ENCODE measurements around the gene PRR16.

DNA sequence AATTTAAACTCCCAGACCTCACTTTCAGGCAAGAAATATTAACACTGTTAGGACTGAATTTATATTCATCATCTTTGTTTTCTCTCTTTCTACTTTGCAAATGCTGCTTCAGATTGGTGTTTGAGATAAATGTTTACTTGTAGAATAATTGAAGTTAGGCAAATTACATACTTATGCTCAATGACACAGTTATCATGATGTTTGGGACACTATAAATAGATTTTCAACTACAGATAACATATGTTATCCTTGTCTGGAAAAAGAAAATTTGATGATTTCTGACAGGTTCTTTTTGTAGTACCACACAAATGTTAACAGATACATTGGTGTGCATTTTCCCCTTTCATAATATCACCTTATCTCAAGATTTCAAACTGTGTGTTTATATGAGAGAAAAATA lies 7.9 kb downstream of the PRR16 start:
- TF ChIP-seq, protein P1, sequence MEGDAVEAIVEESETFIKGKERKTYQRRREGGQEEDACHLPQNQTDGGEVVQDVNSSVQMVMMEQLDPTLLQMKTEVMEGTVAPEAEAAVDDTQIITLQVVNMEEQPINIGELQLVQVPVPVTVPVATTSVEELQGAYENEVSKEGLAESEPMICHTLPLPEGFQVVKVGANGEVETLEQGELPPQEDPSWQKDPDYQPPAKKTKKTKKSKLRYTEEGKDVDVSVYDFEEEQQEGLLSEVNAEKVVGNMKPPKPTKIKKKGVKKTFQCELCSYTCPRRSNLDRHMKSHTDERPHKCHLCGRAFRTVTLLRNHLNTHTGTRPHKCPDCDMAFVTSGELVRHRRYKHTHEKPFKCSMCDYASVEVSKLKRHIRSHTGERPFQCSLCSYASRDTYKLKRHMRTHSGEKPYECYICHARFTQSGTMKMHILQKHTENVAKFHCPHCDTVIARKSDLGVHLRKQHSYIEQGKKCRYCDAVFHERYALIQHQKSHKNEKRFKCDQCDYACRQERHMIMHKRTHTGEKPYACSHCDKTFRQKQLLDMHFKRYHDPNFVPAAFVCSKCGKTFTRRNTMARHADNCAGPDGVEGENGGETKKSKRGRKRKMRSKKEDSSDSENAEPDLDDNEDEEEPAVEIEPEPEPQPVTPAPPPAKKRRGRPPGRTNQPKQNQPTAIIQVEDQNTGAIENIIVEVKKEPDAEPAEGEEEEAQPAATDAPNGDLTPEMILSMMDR (conservative IDR thresholded peaks at IDR 0.05) = no peak
- TF ChIP-seq EZH2 (IDR thresholded peaks at IDR 0.05; ENCODE audit: low read depth) = no peak
